PC-3 (cell line): Measurements from ENCODE around the gene SLC13A1. TPM values are rescaled to one million over a fixed set of nuclear protein-coding genes. Genes with fewer than 3 reads are reported as not detected.

Experiments
- ATAC-seq: fragments of 200-7000 bp; cut with Tn5 transposase; 2 replicates; pipeline ENCODE4 v1.9.1; 2020; ENCODE audit warnings: mild to moderate bottlenecking, moderate library complexity
- BruUV-seq: library from RNA; stranded (reverse); fragments of 400-500 nt; replicated peaks from 2 replicates; lab custom pipeline; 2021; lab: Mats Ljungman, UMichigan
- CTCF ChIA-PET: fragments of 300-600 bp; sonication (Branson Sonifier 250); formaldehyde crosslinking; loops from one replicate; lab custom pipeline; 2022; ENCODE audit warnings: antibody characterized with exemption; lab: Charles Lee
- POLR2A ChIA-PET: fragments of 300-600 bp; sonication (Branson Sonifier 250); formaldehyde crosslinking; loops from one replicate; lab custom pipeline; 2022; ENCODE audit warnings: antibody characterized with exemption; ENCODE audit not compliant: unreplicated experiment; lab: Charles Lee
- DNase-seq: peaks from one replicate; pipeline ENCODE4 v3.0.0-alpha.2; 2015
- H2AFZ ChIP-seq: fragments of 300-600 bp; sonication (generic); 2 replicates; pipeline ENCODE4 v1.6.0; 2016; ENCODE audit warnings: antibody characterized with exemption, low read length
- H3F3A ChIP-seq: fragments of 300-600 bp; sonication (generic); one replicate; pipeline ENCODE4 v1.6.0; 2017; ENCODE audit warnings: antibody characterized with exemption, low read length, control low read depth, mild to moderate bottlenecking; ENCODE audit not compliant: unreplicated experiment
- H3K27ac ChIP-seq: fragments of 300-600 bp; sonication (generic); 2 replicates; pipeline ENCODE4 v1.5.1; 2016; ENCODE audit warnings: mild to moderate bottlenecking, low read length
- H3K27me3 ChIP-seq: fragments of 300-600 bp; sonication (generic); 2 replicates; pipeline ENCODE4 v1.6.1; 2016; ENCODE audit warnings: low read length, mixed read lengths
- H3K36me3 ChIP-seq: fragments of 300-600 bp; sonication (generic); 2 replicates; pipeline ENCODE4 v1.6.1; 2016; ENCODE audit warnings: low read depth, mixed run types, low read length, mixed read lengths
- H3K4me1 ChIP-seq: fragments of 300-600 bp; sonication (generic); 2 replicates; pipeline ENCODE4 v1.5.1; 2016; ENCODE audit warnings: low read length; ENCODE audit not compliant: insufficient read depth
- H3K4me2 ChIP-seq: fragments of 300-600 bp; sonication (generic); 2 replicates; pipeline ENCODE4 v1.6.0; 2016; ENCODE audit warnings: low read length
- H3K4me3 ChIP-seq: fragments of 300-600 bp; sonication (generic); 2 replicates; pipeline ENCODE4 v1.5.1; 2016; ENCODE audit warnings: mild to moderate bottlenecking, low read length, mixed read lengths
- H3K79me2 ChIP-seq: fragments of 300-600 bp; sonication (generic); 2 replicates; pipeline ENCODE4 v1.6.1; 2017; ENCODE audit warnings: low read length, mixed read lengths
- H3K9ac ChIP-seq: fragments of 300-600 bp; sonication (generic); 2 replicates; pipeline ENCODE4 v1.6.0; 2016; ENCODE audit warnings: mild to moderate bottlenecking, low read length
- H3K9me2 ChIP-seq: fragments of 300-600 bp; sonication (generic); replicated peaks from 2 replicates; pipeline ENCODE4 v1.6.1; 2016; ENCODE audit warnings: mixed run types, low read length, mixed read lengths
- H3K9me3 ChIP-seq: fragments of 300-600 bp; sonication (generic); 2 replicates; pipeline ENCODE4 v1.6.1; 2016; ENCODE audit warnings: low read length, mixed read lengths
- H4K20me1 ChIP-seq: fragments of 300-600 bp; sonication (generic); 2 replicates; pipeline ENCODE4 v1.6.1; 2016; ENCODE audit warnings: low read length, mixed read lengths
- EZH2 ChIP-seq: fragments of 300-600 bp; sonication (generic); IDR thresholded peaks from one replicate; pipeline ENCODE4 v1.6.1; 2017; ENCODE audit warnings: antibody characterized with exemption, mild to moderate bottlenecking, low read length; ENCODE audit not compliant: unreplicated experiment
- EZH2phosphoT487 ChIP-seq: fragments of 300-600 bp; sonication (generic); IDR thresholded peaks from 2 replicates; pipeline ENCODE4 v1.6.1; 2018; ENCODE audit warnings: mild to moderate bottlenecking, antibody characterized with exemption, low read length, borderline replicate concordance
- intact Hi-C: fragments of 100-400 bp; cut with micrococcal nuclease; formaldehyde crosslinking; loops from 2 replicates; pipeline ENCODE4 v1.9.0; 2023
- total RNA-seq: library from RNA; depleted of rRNA; stranded (reverse); fragments of >200 nt; gene quantifications from 2 replicates; pipeline ENCODE4 v1.2.3, GENCODE V29; 2014
- TF ChIP-seq, protein P1 (sequence below): fragments of 300-600 bp; sonication (generic); conservative IDR thresholded peaks from 2 replicates; pipeline ENCODE4 v1.5.1; 2017; ENCODE audit warnings: antibody characterized with exemption, low read depth, mild to moderate bottlenecking, low read length

SLC13A1 gene
- total RNA-seq, 1 experiment from 2014 or later: not detected

GRCh38 chr7:123241809-123242208, 42.0 kb upstream of the SLC13A1 start:
- no peaks in the 10 kb centered on the region for H4K20me1 ChIP-seq
- no peak overlapping the region for H3K4me3 ChIP-seq
- H3F3A ChIP-seq: no peaks in the 10 kb centered on the region
- no peaks in the 10 kb centered on the region for H3K9me3 ChIP-seq
- no peak overlapping the region for H3K27ac ChIP-seq
- BruUV-seq: no TSS peak
- ATAC-seq: no peak
- H3K9me2 ChIP-seq: no peaks in the 10 kb centered on the region
- H3K79me2 ChIP-seq: no peaks in the 10 kb centered on the region
- no peak for DNase-seq
- POLR2A ChIA-PET: no interaction called here
- no peaks in the 10 kb centered on the region for H3K27me3 ChIP-seq
- no peak overlapping the region for H3K4me2 ChIP-seq
- no peaks in the 10 kb centered on the region for H3K36me3 ChIP-seq
- intact Hi-C loops: no loop called here
- H3K9ac ChIP-seq: no peak overlapping the region
- TF ChIP-seq, protein P1, sequence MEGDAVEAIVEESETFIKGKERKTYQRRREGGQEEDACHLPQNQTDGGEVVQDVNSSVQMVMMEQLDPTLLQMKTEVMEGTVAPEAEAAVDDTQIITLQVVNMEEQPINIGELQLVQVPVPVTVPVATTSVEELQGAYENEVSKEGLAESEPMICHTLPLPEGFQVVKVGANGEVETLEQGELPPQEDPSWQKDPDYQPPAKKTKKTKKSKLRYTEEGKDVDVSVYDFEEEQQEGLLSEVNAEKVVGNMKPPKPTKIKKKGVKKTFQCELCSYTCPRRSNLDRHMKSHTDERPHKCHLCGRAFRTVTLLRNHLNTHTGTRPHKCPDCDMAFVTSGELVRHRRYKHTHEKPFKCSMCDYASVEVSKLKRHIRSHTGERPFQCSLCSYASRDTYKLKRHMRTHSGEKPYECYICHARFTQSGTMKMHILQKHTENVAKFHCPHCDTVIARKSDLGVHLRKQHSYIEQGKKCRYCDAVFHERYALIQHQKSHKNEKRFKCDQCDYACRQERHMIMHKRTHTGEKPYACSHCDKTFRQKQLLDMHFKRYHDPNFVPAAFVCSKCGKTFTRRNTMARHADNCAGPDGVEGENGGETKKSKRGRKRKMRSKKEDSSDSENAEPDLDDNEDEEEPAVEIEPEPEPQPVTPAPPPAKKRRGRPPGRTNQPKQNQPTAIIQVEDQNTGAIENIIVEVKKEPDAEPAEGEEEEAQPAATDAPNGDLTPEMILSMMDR: no peak
- TF ChIP-seq EZH2 (no peak), EZH2phosphoT487 (no peak)
- CTCF ChIA-PET: no interaction called here
- peak overlapping the region; percentile 58; the same call in 1 of the 2 replicates for H2AFZ ChIP-seq
- peaks cover 10% of the 10 kb centered on the region; the same call in 1 of the 2 replicates for H3K4me1 ChIP-seq

DNA sequence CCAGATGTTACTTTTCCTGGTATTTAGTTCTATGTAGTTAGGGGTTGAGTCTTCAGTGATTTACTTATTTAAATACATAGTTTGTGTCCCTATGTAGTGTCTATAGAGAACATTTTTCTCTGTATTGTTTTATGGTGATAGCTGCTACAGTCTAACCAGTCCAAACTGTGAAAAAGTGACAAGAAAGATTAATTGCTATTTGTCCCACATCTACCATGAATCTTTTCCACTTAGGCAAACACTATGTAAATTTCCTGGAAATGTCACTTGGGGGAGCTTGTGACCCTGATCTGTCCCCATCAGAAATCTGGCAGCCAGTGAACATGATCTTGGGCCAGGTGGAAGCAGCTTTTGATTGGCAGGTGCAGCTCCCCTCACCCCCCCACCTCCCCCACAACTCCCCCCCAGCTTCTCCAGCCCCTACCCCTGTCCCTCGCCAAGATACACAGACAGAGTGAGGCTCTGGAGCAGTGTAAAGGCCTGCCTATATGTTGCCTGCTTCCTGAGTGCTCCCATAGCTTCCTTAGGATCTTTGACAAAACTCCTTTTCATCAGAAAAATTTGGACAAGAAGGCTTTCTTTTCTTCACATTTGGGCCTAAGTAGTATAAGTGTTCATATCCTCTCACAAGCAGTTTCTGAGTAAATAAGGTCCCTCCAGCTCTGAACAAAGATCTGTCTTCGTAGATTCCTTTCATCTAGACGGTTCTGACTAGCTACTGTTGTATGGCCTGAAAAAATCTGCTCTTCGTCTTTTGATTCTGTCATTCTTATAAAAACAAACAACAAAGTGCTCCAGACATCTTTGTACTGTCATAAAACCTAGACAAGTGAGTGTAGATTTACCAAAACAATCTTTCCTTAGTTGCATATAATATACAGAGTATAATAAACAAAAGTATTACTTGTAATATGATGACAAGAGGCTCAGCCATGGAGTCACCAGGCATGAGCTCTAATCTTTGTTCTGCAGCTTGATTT, 31.5 kb upstream of the SLC13A1 start:
- CTCF ChIA-PET: no interaction called here
- intact Hi-C loops: no loop called here
- BruUV-seq: no TSS peak

More for the DNA sequence above, 31.5 kb upstream of the SLC13A1 start:
- TF ChIP-seq EZH2 (no peak), EZH2phosphoT487 (no peak)
- TF ChIP-seq, protein P1: no peak
- H3K9ac ChIP-seq: no peak overlapping the region
- H3K27me3 ChIP-seq: no peaks in the 10 kb centered on the region
- no peaks in the 10 kb centered on the region for H4K20me1 ChIP-seq
- H3K9me3 ChIP-seq: no peaks in the 10 kb centered on the region
- no peaks in the 10 kb centered on the region for H3F3A ChIP-seq
- no peak for ATAC-seq
- POLR2A ChIA-PET: no interaction called here
- no peak overlapping the region for H3K4me3 ChIP-seq
- no peaks in the 10 kb centered on the region for H3K36me3 ChIP-seq
- no peak overlapping the region for H3K4me2 ChIP-seq
- no peaks in the 10 kb centered on the region for H3K4me1 ChIP-seq
- H2AFZ ChIP-seq: no peak overlapping the region
- no peaks in the 10 kb centered on the region for H3K9me2 ChIP-seq
- H3K27ac ChIP-seq: no peak overlapping the region
- DNase-seq: no peak
- no peaks in the 10 kb centered on the region for H3K79me2 ChIP-seq
